Fibroblast of lung (primary cell): ENCODE data around the gene GDPD4. TPM values are rescaled to one million over a fixed set of nuclear protein-coding genes. Genes with fewer than 3 reads are reported as not detected.
A peak's percentile ranks its signal among the peaks of the same experiment; 100 is the strongest.

Source experiments
- DNase-seq, 2 donors: peaks; one replicate each; pipeline versions ENCODE4 v3.0.0 to v3.0.0-alpha.2; 2010; ENCODE audit warnings: low read depth in 2 of 2
- H2AFZ ChIP-seq: 2 replicates; pipeline ENCODE4 v1.5.1; 2012; ENCODE audit warnings: low read length, control low read depth, inconsistent platforms
- H3K27ac ChIP-seq: 2 replicates; pipeline ENCODE4 v1.5.1; 2011; ENCODE audit warnings: low read length, control low read depth; ENCODE audit not compliant: insufficient read depth
- H3K27me3 ChIP-seq: 2 replicates; pipeline ENCODE4 v1.5.1; 2011; ENCODE audit warnings: mild to moderate bottlenecking, low read length; ENCODE audit not compliant: control insufficient read depth, insufficient read depth
- H3K36me3 ChIP-seq: 2 replicates; pipeline ENCODE4 v1.5.1; 2011; ENCODE audit warnings: low read length; ENCODE audit not compliant: control insufficient read depth, insufficient read depth
- H3K4me1 ChIP-seq: 2 replicates; pipeline ENCODE4 v1.5.1; 2011; ENCODE audit warnings: low read length; ENCODE audit not compliant: control insufficient read depth, insufficient read depth; ENCODE audit errors: extremely low read depth
- H3K4me2 ChIP-seq: 2 replicates; pipeline ENCODE4 v1.5.1; 2011; ENCODE audit warnings: low read length, control low read depth; ENCODE audit not compliant: insufficient read depth; ENCODE audit errors: extremely low read depth
- H3K4me3 ChIP-seq, 4 experiments: fragments of 200-600 bp in 1 of 4; sonication (generic) in 1 of 4; replicated peaks in 1 of 4; 2 replicates each; pipeline ENCODE4 v1.5.1; 2011 to 2016; ENCODE audit warnings: low read length in 4 of 4, low read depth in 3 of 4, mild to moderate bottlenecking in 3 of 4, control low read depth in 2 of 4, inconsistent platforms in 1 of 4, mixed read lengths in 1 of 4; ENCODE audit not compliant: insufficient read depth in 1 of 4; ENCODE audit errors: control extremely low read depth in 1 of 4
- H3K79me2 ChIP-seq: 2 replicates; pipeline ENCODE4 v1.5.1; 2012; ENCODE audit warnings: mild to moderate bottlenecking, low read length, inconsistent platforms; ENCODE audit not compliant: control insufficient read depth, insufficient read depth
- H3K9ac ChIP-seq: 2 replicates; pipeline ENCODE4 v1.5.1; 2011; ENCODE audit warnings: mild to moderate bottlenecking, low read length, control low read depth; ENCODE audit not compliant: insufficient read depth
- H3K9me3 ChIP-seq: 2 replicates; pipeline ENCODE4 v1.5.1; 2012; ENCODE audit warnings: low read depth, low read length; ENCODE audit not compliant: control insufficient read depth, insufficient read depth
- H4K20me1 ChIP-seq: 2 replicates; pipeline ENCODE4 v1.5.1; 2011; ENCODE audit warnings: low read length; ENCODE audit not compliant: control insufficient read depth, insufficient read depth; ENCODE audit errors: extremely low read depth
- EZH2 ChIP-seq: IDR thresholded peaks from 2 replicates; pipeline ENCODE4 v1.5.1; 2012; ENCODE audit warnings: low read length, control low read depth, mild to moderate bottlenecking; ENCODE audit errors: missing control alignments
- polyA plus RNA-seq, 2 donors: library from polyadenylated mRNA; depleted of rRNA in 1 of 2; stranded (reverse) in 1 of 2; unstranded in 1 of 2; fragments of >200 nt; gene quantifications; 2 replicates each; pipeline ENCODE4 v1.2.1, GENCODE V29; 2011 to 2012; ENCODE audit warnings: missing spikeins in 1 of 2
- total RNA-seq: library from RNA; depleted of rRNA; stranded (reverse); fragments of >200 nt; gene quantifications from 2 replicates; pipeline ENCODE4 v1.2.1, GENCODE V29; 2014
- TF ChIP-seq, protein P1 (sequence below), 2 donors: IDR thresholded peaks in 1 of 2; conservative IDR thresholded peaks in 1 of 2; 1 replicate in 1 of 2; 2 replicates in 1 of 2; pipeline ENCODE4 v1.5.1; 2011 to 2012; ENCODE audit warnings: low read length in 2 of 2, control low read depth in 1 of 2, inconsistent platforms in 1 of 2, low read depth in 1 of 2, mild to moderate bottlenecking in 1 of 2

GDPD4 gene
- total and polyA plus RNA-seq, 2 donors (not counting 1 experiment from before 2014, with no cell fraction given): not detected

DNA sequence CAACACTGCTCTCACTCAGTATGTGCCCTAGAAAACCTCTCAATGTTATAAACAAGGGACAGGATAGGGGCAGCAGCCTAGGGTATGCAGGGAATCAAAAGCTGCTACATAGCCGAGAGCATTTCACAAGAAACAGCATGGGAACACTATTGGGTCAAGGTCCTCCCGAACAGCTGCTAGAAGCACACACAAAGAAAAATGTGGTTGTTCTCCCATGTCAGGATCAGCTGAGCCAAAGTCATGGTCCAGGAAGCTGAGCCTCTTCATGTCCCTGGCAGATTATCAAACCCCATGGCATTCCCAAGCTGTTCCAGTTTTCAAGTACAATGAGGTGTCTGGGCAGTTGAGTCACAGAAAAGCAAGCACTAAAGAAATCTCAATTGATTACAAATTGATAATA lies 21.0 kb upstream of the GDPD4 start:
- TF ChIP-seq, protein P1, sequence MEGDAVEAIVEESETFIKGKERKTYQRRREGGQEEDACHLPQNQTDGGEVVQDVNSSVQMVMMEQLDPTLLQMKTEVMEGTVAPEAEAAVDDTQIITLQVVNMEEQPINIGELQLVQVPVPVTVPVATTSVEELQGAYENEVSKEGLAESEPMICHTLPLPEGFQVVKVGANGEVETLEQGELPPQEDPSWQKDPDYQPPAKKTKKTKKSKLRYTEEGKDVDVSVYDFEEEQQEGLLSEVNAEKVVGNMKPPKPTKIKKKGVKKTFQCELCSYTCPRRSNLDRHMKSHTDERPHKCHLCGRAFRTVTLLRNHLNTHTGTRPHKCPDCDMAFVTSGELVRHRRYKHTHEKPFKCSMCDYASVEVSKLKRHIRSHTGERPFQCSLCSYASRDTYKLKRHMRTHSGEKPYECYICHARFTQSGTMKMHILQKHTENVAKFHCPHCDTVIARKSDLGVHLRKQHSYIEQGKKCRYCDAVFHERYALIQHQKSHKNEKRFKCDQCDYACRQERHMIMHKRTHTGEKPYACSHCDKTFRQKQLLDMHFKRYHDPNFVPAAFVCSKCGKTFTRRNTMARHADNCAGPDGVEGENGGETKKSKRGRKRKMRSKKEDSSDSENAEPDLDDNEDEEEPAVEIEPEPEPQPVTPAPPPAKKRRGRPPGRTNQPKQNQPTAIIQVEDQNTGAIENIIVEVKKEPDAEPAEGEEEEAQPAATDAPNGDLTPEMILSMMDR (conservative IDR thresholded peaks at IDR 0.05 in 1 of 2, IDR thresholded peaks at IDR 0.05 in 1 of 2; ENCODE audit: low read depth in 1 of 2, low read length in 2 of 2): no peak
- TF ChIP-seq EZH2: no peak
- DNase-seq: peak; percentile 93 to 94
- Histone ChIP-seq H3K4me1 (peaks cover 2% of the 10 kb centered on the region), H2AFZ (no peak overlapping the region), H3K4me3 (no peak overlapping the region), H3K9ac (no peak overlapping the region), H3K4me2 (no peak overlapping the region), H3K27ac (no peak overlapping the region), H3K9me3 (no peaks in the 10 kb centered on the region), H3K36me3 (no peaks in the 10 kb centered on the region), H3K27me3 (no peaks in the 10 kb centered on the region), H3K79me2 (no peaks in the 10 kb centered on the region), H4K20me1 (no peaks in the 10 kb centered on the region)

DNA sequence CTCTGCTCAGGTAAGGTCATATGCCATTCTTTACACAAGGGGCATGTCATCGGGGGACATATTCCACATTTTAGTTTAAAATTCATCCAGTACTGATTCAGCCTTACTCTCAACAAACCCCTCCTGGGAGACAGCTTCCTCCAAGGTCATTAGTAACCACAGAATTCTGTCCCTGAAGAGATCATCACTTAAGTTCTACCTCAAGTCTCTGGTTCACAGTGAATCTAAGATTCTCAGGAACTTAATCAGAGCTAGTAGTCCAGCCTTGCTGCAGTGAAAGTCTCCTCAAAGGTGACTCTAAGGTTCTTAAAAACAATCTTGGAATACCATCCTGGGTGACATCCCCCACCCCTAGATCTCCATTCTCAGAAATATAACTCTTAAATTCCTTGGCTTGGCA lies 18.9 kb upstream of the GDPD4 start:
- Histone ChIP-seq H3K4me3 (no peak overlapping the region), H3K4me2 (no peak overlapping the region), H3K36me3 (no peaks in the 10 kb centered on the region), H4K20me1 (no peaks in the 10 kb centered on the region), H3K4me1 (peaks cover 2% of the 10 kb centered on the region), H2AFZ (no peak overlapping the region), H3K79me2 (no peaks in the 10 kb centered on the region), H3K27ac (no peak overlapping the region), H3K9ac (no peak overlapping the region), H3K9me3 (no peaks in the 10 kb centered on the region), H3K27me3 (no peaks in the 10 kb centered on the region)
- peak in 1 of 2 donors; percentile 41 for DNase-seq
- no peak for TF ChIP-seq EZH2
- TF ChIP-seq, protein P1 (conservative IDR thresholded peaks at IDR 0.05 in 1 of 2, IDR thresholded peaks at IDR 0.05 in 1 of 2; ENCODE audit: low read depth in 1 of 2, low read length in 2 of 2): no peak

DNA sequence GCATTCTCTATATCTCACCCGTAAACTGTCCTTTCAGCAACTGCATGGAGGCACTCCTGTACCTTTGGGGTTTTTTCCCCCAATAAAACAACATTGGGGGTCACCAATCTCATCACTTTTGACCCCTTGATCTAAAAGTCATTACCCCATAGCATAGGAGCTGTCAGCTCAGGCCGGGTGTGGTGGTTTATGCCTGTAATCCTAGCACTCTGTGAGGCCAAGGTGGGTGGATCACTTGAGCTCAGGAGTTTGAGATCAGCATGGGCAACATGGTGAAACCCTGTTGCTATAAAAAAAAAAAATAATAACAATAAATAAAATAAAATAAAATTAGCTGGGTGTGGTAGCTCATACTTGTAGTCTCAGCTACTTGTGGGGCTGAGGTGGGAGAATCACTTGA lies 17.1 kb upstream of the GDPD4 start:
- H3K4me3 ChIP-seq: no peak overlapping the region
- H3K4me2 ChIP-seq: no peak overlapping the region
- no peaks in the 10 kb centered on the region for H3K79me2 ChIP-seq
- no peak overlapping the region for H3K27ac ChIP-seq
- H3K27me3 ChIP-seq: no peaks in the 10 kb centered on the region
- peaks cover 2% of the 10 kb centered on the region for H3K4me1 ChIP-seq
- no peaks in the 10 kb centered on the region for H4K20me1 ChIP-seq
- no peak for DNase-seq
- no peaks in the 10 kb centered on the region for H3K9me3 ChIP-seq
- H3K36me3 ChIP-seq: no peaks in the 10 kb centered on the region
- no peak for TF ChIP-seq EZH2
- TF ChIP-seq, protein P1 (conservative IDR thresholded peaks at IDR 0.05 in 1 of 2, IDR thresholded peaks at IDR 0.05 in 1 of 2; ENCODE audit: low read depth in 1 of 2, low read length in 2 of 2): no peak
- H2AFZ ChIP-seq: no peak overlapping the region
- H3K9ac ChIP-seq: no peak overlapping the region
